Measurements from ENCODE around the gene ZNF584.
A peak's percentile ranks its signal among the peaks of the same experiment; 100 is the strongest.

Gene ZNF584

DNA sequence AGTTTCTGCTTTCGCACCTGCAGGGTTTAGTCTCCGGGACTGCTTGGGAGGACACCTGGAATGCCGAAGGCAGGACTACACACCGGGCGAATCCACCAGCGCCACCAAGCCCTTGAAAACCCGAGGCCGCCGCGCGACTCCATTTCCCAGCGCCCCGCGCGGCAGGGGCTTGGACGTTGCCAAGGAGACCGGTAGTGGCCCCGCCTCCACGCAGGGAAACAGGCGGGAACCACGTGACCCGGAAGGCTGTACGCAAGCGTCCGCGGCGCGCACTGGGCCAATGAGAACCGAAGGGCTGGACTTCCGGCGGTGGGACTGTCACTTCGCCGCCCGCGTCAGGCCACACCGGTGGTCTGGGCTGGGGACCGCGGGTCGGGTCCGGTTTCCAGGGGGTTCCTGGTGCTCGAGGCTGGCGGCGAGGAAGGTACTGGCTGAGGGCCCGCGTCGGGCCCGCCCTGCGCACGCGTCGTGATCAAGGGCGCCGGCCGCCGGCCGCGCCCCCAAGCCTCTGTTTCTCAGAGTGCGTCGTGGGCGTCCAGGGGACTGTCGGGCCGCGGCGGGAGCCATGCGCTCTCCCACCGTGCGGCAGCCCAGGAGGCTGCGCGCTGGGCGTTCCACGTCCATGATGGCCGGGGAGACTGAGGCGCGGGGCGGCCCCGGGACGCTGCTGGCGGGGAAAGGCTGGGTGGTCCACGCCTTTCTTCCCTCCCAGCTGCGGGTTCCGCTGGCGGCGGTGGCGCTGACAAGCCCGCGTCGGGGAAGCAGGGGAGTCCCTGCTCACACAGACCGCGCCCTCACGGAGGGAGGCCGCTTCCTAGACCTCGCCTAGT lies 58.5 kb downstream of the ZNF584 start, which contains the start of gene ZNF324:
Gene ZNF324, plus strand, starts transcription at position 321 of the 830 bp plus-strand sequence. CDS start 2,106 bp downstream, outside the sequence.
- peak; percentile 98 for DNase-seq

All from activated CD8-positive, alpha-beta memory T cell treated with anti-CD3 and anti-CD28 coated beads, Interleukin-2, amount 50 U/mL, for 48 hours (primary cell).